Natural killer cell treated with Interleukin-12 subunit alpha and Interleukin-12 subunit beta and Interleukin-15 and Interleukin-18, amount 100 ng/mL, for 72 hours (primary cell): ENCODE results near the gene ST3GAL4. TPM values are rescaled to one million over a fixed set of nuclear protein-coding genes. Genes with fewer than 3 reads are reported as not detected.

Experiments used
- total RNA-seq, 2 donors: library from RNA; stranded (reverse); gene quantifications; one replicate each; pipeline ENCODE4 v1.2.3, GENCODE V29; 2022

ST3GAL4 gene
- total RNA-seq, 2 donors from 2014 or later: 60.4 to 60.9 TPM

Other genes starting within 250 kb of the ST3GAL4 start
- gene RPUSD4, start 144.0 kb upstream of the ST3GAL4 start, total RNA-seq: 10 to 100 TPM; 36.5 to 53.5 TPM
- gene FAM118B, start 143.9 kb upstream of the ST3GAL4 start, total RNA-seq: 10 to 100 TPM; 13.8 to 16.9 TPM
- 100 to 1,000 TPM; 197 to 213 TPM for gene SRPRA, start 86.8 kb upstream of the ST3GAL4 start, total RNA-seq
- 10 to 100 TPM; 39.7 to 79.6 TPM for gene FOXRED1, start 86.5 kb upstream of the ST3GAL4 start, total RNA-seq
- 10 to 100 TPM; 19.8 to 19.9 TPM for gene TIRAP, start 72.6 kb upstream of the ST3GAL4 start, total RNA-seq
- 10 to 100 TPM; 32.8 to 46.7 TPM for gene DCPS, start 51.6 kb upstream of the ST3GAL4 start, total RNA-seq